Activated effector memory CD4-positive, alpha-beta T cell treated with anti-CD3 and anti-CD28 coated beads, Interleukin-2, amount 50 U/mL, for 16 hours (primary cell): Measurements from ENCODE around the gene STYXL1.

Experiments
- DNase-seq: peaks from one replicate; pipeline ENCODE4 v3.0.0-alpha.2; 2020

Gene STYXL1

DNA sequence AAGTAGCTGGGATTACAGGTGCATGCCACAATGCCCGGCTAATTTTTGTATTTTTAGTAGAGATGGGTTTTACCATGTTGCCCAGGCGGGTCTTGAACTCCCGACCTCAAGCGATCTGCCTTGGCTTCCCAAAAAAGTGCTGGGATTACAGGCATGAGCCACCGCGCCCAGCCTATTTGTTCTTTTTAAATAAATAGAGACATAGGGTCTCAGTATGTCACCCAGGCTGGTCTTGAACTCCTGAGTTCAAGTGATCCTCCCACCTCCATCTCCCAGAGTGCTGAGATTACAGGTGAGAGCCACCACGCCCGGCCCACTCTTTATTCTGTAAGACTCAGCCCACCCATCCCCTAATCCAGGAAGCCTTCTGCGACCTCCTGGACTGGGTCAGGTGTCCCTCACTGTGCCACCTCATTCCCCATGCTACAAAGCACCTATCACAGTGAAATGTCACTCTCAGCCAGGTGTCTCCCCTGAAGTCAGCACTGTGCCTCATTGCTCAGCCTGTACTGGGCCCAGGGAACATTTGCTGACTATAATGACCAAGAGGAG, 56.2 kb downstream of the STYXL1 start:
- DNase-seq: no peak

GRCh38 chr7:75989500-75990388, 58.1 kb downstream of the STYXL1 start:
- DNase-seq: no peak

DNA sequence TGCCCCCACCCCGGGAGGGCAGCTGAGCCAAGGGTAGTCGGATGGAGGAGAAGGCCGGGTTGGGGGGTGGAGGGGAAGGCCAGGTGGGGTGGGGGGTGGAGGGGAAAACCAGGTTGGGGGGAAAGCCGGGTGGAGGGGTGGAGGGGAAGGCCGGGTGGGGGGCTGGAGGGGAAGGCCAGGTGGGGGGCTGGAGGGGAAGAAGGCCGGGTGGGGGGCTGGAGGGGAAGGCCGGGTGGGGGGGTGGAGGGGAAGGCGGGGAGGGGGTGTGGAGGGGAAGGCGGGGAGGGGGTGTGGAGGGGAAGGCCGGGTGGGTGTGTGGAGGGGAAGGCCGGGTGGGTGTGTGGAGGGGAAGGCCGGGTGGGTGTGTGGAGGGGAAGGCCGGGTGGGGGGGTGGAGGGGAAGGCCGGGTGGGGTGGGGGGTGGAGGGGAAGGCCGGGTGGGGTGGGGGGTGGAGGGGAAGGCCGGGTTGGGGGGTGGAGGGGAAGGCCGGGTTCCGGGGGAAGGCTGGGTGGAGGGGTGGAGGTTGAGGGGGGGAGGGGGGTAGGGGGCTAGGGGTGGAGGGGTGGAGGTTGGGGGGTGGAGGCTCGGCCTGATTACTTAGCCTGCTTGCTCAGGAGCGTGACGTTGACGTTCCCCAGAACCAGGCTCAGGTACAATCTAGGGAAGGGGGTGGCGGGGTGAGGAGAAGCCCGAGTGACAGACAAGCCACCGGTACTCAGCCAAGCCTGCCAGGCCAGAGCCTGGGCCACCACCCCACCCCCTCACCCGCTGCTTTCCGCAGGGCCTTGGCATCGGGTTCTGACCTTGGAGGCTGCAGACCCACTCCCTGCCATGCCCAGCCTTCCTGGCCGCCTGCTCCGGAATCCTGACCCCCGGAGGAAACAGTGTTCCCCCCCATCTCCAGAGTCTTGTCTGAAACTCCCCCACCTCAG, 59.0 kb downstream of the STYXL1 start:
- no peak for DNase-seq

GRCh38 chr7:75987805-75988567, 59.8 kb downstream of the STYXL1 start:
- no peak for DNase-seq

GRCh38 chr7:75987026-75987804, 60.6 kb downstream of the STYXL1 start:
- DNase-seq: no peak

DNA sequence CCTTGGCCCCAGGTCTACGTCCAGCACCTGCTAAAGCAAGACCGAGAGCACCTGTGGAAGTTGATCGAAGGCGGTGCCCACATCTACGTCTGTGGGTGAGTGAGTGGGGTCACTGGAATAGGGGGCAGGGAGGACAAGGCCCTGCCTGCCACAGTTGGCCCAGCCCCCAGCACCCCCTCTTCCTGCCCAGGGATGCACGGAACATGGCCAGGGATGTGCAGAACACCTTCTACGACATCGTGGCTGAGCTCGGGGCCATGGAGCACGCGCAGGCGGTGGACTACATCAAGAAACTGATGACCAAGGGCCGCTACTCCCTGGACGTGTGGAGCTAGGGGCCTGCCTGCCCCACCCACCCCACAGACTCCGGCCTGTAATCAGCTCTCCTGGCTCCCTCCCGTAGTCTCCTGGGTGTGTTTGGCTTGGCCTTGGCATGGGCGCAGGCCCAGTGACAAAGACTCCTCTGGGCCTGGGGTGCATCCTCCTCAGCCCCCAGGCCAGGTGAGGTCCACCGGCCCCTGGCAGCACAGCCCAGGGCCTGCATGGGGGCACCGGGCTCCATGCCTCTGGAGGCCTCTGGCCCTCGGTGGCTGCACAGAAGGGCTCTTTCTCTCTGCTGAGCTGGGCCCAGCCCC, 61.5 kb downstream of the STYXL1 start:
- no peak for DNase-seq

GRCh38 chr7:75985518-75986146, 62.2 kb downstream of the STYXL1 start:
- DNase-seq: no peak

- DNase-seq: no peak
Observed at GRCh38 chr7:75985009-75985517, 62.7 kb downstream of the STYXL1 start.

DNA sequence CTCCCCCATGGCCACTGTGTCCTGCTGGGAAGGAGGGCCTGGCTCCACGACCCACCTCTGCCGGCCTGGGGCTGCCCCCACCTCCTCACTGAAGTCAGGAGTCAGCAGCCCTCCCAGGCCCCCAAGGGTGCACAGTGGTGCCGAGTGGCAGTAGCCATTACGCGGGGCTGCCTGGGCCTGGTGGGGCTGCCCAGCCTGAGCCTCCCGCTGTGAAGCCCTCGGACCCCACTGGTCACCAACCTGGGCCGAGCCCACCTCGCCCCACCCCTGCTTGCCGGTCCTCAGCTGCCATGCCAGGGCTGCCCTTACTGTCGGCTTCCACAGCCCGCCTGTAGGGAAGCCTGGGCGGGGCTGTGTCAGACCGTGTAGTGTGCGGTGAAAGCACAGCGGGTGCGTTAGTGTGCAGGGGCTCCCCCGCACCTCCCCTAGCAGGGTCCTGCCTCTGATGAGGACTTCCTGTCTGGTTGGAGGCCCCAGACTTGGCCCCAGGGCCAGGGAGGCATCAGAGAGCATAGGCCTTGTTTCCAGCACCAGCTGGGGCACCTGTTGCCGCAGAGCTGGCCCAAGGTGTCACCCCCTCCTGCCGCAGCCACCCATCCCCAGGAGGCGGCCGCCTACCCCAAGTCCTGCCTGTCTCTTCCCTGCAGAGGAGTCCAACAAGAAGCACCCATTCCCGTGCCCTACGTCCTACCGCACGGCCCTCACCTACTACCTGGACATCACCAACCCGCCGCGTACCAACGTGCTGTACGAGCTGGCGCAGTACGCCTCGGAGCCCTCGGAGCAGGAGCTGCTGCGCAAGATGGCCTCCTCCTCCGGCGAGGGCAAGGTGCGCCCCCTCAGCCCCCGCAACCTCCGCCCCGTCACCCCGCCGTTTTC, 63.4 kb downstream of the STYXL1 start:
- no peak for DNase-seq

GRCh38 chr7:75983471-75984129, 64.2 kb downstream of the STYXL1 start:
- DNase-seq: no peak

GRCh38 chr7:75982306-75983064, 65.3 kb downstream of the STYXL1 start:
- no peak for DNase-seq

DNA sequence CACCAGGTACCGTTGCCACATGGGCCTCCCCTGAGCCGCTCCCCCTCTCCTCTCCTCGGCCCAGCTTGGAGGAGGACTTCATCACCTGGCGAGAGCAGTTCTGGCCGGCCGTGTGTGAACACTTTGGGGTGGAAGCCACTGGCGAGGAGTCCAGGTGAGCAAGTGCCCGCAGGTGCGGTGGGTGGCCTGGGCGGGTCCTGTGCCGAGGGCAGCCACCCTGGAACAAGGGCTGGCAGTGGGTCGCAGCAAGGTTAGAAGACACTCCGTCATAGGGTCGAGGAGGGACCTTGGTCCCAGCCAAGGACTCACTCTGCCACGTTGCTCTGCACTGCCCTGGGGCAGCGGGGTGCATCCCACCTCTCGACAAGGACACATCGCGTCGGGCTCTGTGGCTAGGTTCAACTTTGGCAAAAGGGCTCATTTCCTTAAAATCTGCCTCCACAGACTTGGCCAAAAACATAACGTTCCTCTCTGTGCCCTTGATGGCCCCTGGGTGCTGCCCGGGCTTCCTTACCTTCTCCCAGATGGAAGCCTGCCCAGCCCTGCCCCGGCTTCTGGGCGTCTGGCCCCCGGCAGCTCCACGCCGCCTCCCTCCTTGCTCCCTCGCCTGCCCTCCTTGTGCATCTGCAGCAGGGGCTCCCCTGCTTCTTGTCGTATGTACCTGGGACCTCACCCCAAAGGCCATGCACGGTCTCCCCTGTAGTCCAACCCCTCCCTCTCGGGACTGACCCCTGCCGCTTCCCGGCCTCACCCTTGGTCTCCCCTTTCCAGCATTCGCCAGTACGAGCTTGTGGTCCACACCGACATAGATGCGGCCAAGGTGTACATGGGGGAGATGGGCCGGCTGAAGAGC, 66.1 kb downstream of the STYXL1 start:
- DNase-seq: no peak

DNA sequence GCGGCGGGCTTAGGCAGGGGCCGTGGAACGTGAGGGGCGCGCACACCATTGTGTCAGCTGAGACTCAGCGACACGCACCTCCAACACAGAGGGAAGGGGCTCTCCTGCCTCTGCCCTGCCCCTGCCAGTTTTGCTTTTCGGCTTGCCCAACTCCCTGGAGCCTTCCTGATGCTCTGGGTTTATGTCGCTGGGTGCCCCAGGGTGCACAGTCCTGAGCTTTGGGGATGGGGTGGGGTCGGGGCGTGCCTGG, 66.7 kb downstream of the STYXL1 start:
- no peak for DNase-seq

- DNase-seq: no peak
Observed at GRCh38 chr7:75980430-75981202, 67.2 kb downstream of the STYXL1 start.

GRCh38 chr7:75979759-75980429, 67.9 kb downstream of the STYXL1 start:
- no peak for DNase-seq

- no peak for DNase-seq
Observed at GRCh38 chr7:75977743-75978142, 70.1 kb downstream of the STYXL1 start.
